Osteocyte (in vitro differentiated cells): ENCODE measurements around the gene CREB3L2. TPM values are rescaled to one million over a fixed set of nuclear protein-coding genes. Genes with fewer than 3 reads are reported as not detected.

ENCODE experiments used
- DNase-seq: peaks from one replicate; pipeline ENCODE4 v3.0.0; 2021; ENCODE audit warnings: mixed read lengths; ENCODE audit not compliant: unreplicated experiment; ENCODE audit errors: extremely low spot score
- H3K27ac Mint-ChIP-seq: one replicate; pipeline ENCODE4 v1.8.0; 2021; ENCODE audit warnings: mild to moderate bottlenecking, mixed read lengths; ENCODE audit not compliant: unreplicated experiment
- H3K27me3 Mint-ChIP-seq: one replicate; pipeline ENCODE4 v1.8.0; 2021; ENCODE audit warnings: mixed read lengths; ENCODE audit not compliant: unreplicated experiment
- H3K36me3 Mint-ChIP-seq: one replicate; pipeline ENCODE4 v1.8.0; 2021; ENCODE audit warnings: mixed read lengths; ENCODE audit not compliant: unreplicated experiment
- H3K4me1 Mint-ChIP-seq: one replicate; pipeline ENCODE4 v1.8.0; 2021; ENCODE audit warnings: mixed read lengths; ENCODE audit not compliant: unreplicated experiment
- H3K4me3 Mint-ChIP-seq: one replicate; pipeline ENCODE4 v1.8.0; 2021; ENCODE audit warnings: mild to moderate bottlenecking, moderate library complexity, mixed read lengths; ENCODE audit not compliant: unreplicated experiment
- H3K9me3 Mint-ChIP-seq: one replicate; pipeline ENCODE4 v1.8.0; 2021; ENCODE audit warnings: mixed read lengths; ENCODE audit not compliant: unreplicated experiment
- total RNA-seq: library from RNA; stranded (reverse); gene quantifications from 2 replicates; pipeline ENCODE4 v1.2.1, GENCODE V29; 2021
- TF ChIP-seq, protein P1 (sequence below): fragments of 200-600 bp; sonication (generic); IDR thresholded peaks from 2 replicates; pipeline ENCODE4 v1.5.0; 2021; ENCODE audit warnings: antibody characterized with exemption, mild to moderate bottlenecking, moderate library complexity

CREB3L2 gene
- total RNA-seq, 1 donor from 2014 or later, result 144 TPM

- Mint-ChIP-seq H3K27ac (peak overlapping the region; percentile 72), H3K4me3 (no peak overlapping the region), H3K9me3 (no peaks in the 10 kb centered on the region), H3K27me3 (no peaks in the 10 kb centered on the region), H3K36me3 (peaks cover 29% of the 10 kb centered on the region), H3K4me1 (peaks cover 69% of the 10 kb centered on the region)
- DNase-seq, result no peak
- TF ChIP-seq, protein P1, sequence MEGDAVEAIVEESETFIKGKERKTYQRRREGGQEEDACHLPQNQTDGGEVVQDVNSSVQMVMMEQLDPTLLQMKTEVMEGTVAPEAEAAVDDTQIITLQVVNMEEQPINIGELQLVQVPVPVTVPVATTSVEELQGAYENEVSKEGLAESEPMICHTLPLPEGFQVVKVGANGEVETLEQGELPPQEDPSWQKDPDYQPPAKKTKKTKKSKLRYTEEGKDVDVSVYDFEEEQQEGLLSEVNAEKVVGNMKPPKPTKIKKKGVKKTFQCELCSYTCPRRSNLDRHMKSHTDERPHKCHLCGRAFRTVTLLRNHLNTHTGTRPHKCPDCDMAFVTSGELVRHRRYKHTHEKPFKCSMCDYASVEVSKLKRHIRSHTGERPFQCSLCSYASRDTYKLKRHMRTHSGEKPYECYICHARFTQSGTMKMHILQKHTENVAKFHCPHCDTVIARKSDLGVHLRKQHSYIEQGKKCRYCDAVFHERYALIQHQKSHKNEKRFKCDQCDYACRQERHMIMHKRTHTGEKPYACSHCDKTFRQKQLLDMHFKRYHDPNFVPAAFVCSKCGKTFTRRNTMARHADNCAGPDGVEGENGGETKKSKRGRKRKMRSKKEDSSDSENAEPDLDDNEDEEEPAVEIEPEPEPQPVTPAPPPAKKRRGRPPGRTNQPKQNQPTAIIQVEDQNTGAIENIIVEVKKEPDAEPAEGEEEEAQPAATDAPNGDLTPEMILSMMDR, result no peak
These were observed 43.1 kb downstream of the CREB3L2 start for GRCh38 chr7:137958470-137959431.

DNA sequence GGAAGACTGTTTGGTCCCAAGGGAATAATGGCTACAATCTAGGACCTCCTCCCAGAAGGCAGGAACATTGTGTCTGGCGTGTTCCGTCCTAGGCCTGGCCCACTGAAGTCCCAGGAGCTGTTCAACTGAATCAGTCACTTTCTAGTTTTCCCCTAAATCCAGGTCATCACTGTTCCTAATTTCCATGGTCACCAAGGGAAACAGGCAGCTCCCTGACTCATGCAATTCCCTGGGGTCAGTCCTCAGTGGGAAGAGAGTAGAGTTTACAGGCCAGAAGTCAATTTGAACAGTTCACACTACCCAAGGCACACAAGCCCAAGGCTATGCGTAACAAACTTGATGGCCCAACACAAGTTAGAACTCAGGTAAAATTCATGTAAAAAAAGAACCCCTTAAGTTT lies 44.0 kb downstream of the CREB3L2 start:
- TF ChIP-seq, protein P1, result no peak
- Mint-ChIP-seq H3K27me3 (no peaks in the 10 kb centered on the region), H3K36me3 (peaks cover 29% of the 10 kb centered on the region), H3K4me1 (peaks cover 69% of the 10 kb centered on the region), H3K27ac (peak overlapping the region; percentile 72), H3K4me3 (no peak overlapping the region), H3K9me3 (no peaks in the 10 kb centered on the region)
- DNase-seq, result no peak

- Mint-ChIP-seq H3K27me3 (no peaks in the 10 kb centered on the region), H3K4me3 (no peak overlapping the region), H3K36me3 (peaks cover 24% of the 10 kb centered on the region), H3K4me1 (peaks cover 66% of the 10 kb centered on the region), H3K9me3 (no peaks in the 10 kb centered on the region), H3K27ac (peak overlapping the region; percentile 72)
- TF ChIP-seq, protein P1, result no peak
- DNase-seq, result no peak
These were observed 45.3 kb downstream of the CREB3L2 start for GRCh38 chr7:137956591-137956990.

DNA sequence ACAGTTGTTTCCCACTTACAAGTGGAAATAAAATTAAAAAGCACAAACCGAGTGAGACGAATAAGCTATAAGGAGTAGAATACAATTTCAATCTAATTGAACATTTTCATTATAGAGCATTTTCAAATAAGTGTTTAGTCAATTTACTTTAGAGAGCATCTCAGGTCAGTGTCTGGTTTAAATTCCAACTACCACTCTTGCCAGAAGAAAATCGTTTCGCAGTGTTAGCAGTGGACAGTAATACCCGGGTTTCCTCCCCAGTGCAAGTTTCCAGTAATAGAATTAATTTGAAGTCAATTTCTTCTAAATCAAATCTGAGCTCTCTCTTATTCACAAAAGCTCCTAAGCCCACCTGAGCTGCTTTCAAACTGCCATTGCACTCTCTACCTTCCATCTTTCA lies 45.7 kb downstream of the CREB3L2 start:
- Mint-ChIP-seq H3K4me3 (no peak overlapping the region), H3K4me1 (peaks cover 62% of the 10 kb centered on the region), H3K27me3 (no peaks in the 10 kb centered on the region), H3K36me3 (peaks cover 23% of the 10 kb centered on the region), H3K9me3 (no peaks in the 10 kb centered on the region), H3K27ac (peak overlapping the region; percentile 25)
- DNase-seq, result no peak
- TF ChIP-seq, protein P1, result no peak

DNA sequence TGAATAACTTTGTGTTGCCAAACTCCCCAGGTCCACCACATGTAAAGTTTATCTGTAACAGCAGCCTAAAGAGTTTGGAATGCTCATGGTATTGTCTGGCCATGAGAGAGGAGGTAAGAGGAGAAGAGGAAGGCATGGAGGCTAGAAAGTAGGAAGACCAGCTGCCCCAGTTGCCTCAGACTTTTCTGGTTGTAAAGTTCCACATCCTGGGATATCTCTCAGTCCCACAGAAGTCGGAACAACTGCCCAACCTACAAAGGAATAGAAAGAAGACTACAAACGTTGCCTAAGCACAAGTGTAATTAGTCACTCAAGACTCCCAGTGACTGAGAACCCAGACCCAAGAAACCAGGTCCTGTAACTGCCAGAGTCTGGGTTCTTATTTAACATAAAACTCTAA lies 47.3 kb downstream of the CREB3L2 start:
- no peak for DNase-seq
- H3K36me3 Mint-ChIP-seq, result peaks cover 21% of the 10 kb centered on the region
- peaks cover 63% of the 10 kb centered on the region for H3K4me1 Mint-ChIP-seq
- H3K27me3 Mint-ChIP-seq, result no peaks in the 10 kb centered on the region
- no peaks in the 10 kb centered on the region for H3K9me3 Mint-ChIP-seq
- H3K27ac Mint-ChIP-seq, result peak overlapping the region; percentile 93
- TF ChIP-seq, protein P1, result no peak
- H3K4me3 Mint-ChIP-seq, result no peak overlapping the region
